Measurements from ENCODE around the gene CTNNA1.

CTNNA1 gene

DNA sequence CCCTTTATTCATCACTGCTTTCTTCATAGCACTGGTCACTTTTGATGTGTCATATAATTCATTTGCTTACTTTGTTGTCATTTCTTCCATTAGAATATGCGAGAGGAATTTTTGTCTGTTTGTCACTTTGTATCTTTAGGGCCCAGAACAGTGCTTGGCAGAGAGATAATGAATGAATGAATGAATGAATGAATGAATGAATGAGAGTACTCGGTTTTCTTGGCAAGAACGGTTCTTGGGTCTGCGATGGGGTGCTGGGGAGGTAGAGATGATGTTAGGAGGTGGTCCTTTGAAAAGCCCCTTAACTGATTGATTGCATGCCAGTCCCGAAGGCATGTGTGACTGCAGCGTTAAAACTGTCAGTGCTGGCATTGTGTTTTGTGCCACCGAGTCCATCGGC lies 174.3 kb downstream of the CTNNA1 start:
- Histone ChIP-seq H3K4me3 (ENCODE audit: low read depth, low read length) (no peak overlapping the region), H3K9me3 (no peaks in the 10 kb centered on the region), H3K4me1 (peaks cover 7% of the 10 kb centered on the region), H3K36me3 (peaks cover 28% of the 10 kb centered on the region), H3K27me3 (no peaks in the 10 kb centered on the region)
- no peak for DNase-seq
- TF ChIP-seq, protein P1, sequence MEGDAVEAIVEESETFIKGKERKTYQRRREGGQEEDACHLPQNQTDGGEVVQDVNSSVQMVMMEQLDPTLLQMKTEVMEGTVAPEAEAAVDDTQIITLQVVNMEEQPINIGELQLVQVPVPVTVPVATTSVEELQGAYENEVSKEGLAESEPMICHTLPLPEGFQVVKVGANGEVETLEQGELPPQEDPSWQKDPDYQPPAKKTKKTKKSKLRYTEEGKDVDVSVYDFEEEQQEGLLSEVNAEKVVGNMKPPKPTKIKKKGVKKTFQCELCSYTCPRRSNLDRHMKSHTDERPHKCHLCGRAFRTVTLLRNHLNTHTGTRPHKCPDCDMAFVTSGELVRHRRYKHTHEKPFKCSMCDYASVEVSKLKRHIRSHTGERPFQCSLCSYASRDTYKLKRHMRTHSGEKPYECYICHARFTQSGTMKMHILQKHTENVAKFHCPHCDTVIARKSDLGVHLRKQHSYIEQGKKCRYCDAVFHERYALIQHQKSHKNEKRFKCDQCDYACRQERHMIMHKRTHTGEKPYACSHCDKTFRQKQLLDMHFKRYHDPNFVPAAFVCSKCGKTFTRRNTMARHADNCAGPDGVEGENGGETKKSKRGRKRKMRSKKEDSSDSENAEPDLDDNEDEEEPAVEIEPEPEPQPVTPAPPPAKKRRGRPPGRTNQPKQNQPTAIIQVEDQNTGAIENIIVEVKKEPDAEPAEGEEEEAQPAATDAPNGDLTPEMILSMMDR (IDR thresholded peaks at IDR 0.05; ENCODE audit: low read depth, low read length) = no peak

DNA sequence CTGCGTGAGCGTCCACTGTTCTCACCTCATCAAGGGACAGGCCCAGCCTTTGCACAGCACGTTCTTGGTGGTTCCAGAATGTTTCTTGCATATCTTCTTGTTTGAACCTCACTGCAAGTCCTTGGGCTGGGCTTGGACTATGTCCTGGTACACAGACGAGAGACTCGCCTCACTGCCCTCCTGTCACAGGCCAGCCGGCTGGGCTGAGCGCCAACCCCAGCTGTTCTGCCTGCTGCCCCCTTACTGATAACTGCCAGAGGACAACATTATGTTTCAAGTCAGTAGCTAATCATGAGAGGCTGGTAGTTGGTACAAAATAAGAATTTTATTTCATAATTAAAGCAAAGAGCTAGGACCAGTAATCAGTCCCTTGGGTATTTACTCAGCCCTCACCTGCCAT lies 174.8 kb downstream of the CTNNA1 start:
- TF ChIP-seq, protein P1 (IDR thresholded peaks at IDR 0.05; ENCODE audit: low read depth, low read length) = no peak; the same call in 1 of the 2 replicates
- H3K4me3 ChIP-seq (ENCODE audit: low read depth, low read length) = no peak overlapping the region
- H3K27me3 ChIP-seq = no peaks in the 10 kb centered on the region
- peaks cover 28% of the 10 kb centered on the region for H3K36me3 ChIP-seq
- peak; percentile 91 for DNase-seq
- H3K4me1 ChIP-seq = peaks cover 7% of the 10 kb centered on the region
- no peaks in the 10 kb centered on the region for H3K9me3 ChIP-seq

DNA sequence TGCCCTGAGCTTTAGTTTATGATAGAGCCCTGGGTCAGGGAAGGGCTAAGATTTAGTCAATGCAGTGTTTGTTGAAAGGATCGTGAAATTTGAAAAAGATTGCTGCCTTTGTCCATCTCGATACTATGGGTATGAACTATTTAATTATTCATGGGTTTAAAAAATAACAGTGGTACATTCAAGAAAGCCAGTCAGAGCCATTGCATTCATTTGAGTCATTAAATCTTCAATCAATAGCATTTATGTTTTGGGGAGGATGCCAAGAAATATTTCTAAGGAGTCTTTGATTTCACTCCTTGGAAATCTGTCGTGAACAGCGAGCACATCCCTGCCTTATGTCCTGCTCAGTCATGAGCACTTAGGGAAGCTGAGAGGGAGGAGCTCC lies 176.3 kb downstream of the CTNNA1 start:
- TF ChIP-seq, protein P1 (IDR thresholded peaks at IDR 0.05; ENCODE audit: low read depth, low read length) = no peak
- no peaks in the 10 kb centered on the region for H3K9me3 ChIP-seq
- H3K4me3 ChIP-seq (ENCODE audit: low read depth, low read length) = no peak overlapping the region
- no peaks in the 10 kb centered on the region for H3K27me3 ChIP-seq
- peaks cover 7% of the 10 kb centered on the region for H3K4me1 ChIP-seq
- DNase-seq = no peak
- H3K36me3 ChIP-seq = peaks cover 31% of the 10 kb centered on the region

DNA sequence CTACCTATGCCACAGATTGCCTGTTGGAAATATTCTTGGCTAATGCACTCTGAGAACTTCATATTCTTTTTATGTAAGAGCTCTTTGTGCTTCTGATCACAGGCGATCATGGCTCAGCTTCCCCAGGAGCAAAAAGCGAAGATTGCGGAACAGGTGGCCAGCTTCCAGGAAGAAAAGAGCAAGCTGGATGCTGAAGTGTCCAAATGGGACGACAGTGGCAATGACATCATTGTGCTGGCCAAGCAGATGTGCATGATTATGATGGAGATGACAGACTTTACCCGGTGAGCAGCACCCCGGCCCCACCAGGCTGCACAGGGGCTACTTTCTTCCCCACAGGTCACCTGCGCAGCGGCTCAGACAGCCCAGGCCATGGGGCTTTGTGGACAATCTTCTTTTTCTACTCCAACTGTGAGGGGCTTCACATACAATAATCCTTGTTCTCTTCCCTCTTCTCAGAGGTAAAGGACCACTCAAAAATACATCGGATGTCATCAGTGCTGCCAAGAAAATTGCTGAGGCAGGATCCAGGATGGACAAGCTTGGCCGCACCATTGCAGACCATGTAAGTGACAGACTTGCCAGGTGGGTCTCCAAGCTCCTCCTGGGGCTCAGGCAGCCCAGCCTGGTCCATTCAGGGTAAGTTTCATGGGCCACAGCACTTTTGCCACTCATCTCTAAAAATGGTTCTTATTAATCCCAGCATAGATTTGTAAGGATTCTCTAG lies 177.3 kb downstream of the CTNNA1 start:
- Histone ChIP-seq H3K36me3 (peaks cover 31% of the 10 kb centered on the region), H3K4me1 (peaks cover 7% of the 10 kb centered on the region), H3K9me3 (no peaks in the 10 kb centered on the region), H3K4me3 (ENCODE audit: low read depth, low read length) (no peak overlapping the region), H3K27me3 (no peaks in the 10 kb centered on the region)
- no peak for DNase-seq
- TF ChIP-seq, protein P1 (IDR thresholded peaks at IDR 0.05; ENCODE audit: low read depth, low read length) = no peak

DNA sequence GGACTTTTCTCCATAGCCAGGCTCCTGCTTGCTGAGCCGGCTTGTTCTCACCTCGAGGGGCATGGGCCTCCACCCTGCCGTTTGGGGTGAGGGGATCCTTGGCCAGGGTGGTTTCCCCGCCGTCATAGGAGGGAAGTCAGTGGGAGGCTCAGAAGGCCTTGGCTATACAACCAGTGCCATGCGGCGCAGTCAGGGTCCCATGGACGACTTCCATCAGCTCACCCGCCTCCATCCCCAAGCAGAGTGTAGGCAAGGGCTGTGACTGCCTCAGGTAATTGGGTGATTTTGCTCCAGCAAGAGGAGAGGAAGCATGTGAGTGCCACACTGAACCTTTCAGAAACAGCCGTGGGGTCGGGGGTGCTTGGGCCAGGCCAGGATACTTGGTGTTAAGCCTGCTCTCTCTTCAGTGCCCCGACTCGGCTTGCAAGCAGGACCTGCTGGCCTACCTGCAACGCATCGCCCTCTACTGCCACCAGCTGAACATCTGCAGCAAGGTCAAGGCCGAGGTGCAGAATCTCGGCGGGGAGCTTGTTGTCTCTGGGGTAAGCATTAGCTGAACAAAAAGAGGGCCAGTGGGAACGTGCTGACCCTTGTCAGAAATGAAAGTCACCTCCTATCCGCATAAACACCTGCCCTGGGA lies 179.1 kb downstream of the CTNNA1 start:
- H3K4me1 ChIP-seq = peaks cover 4% of the 10 kb centered on the region
- H3K27me3 ChIP-seq = no peaks in the 10 kb centered on the region
- no peaks in the 10 kb centered on the region for H3K9me3 ChIP-seq
- H3K4me3 ChIP-seq (ENCODE audit: low read depth, low read length) = no peak overlapping the region
- peaks cover 24% of the 10 kb centered on the region for H3K36me3 ChIP-seq
- TF ChIP-seq, protein P1 (IDR thresholded peaks at IDR 0.05; ENCODE audit: low read depth, low read length) = peak; percentile 37
- DNase-seq = no peak

All from BE2C (cell line).